Measurements from ENCODE around the gene ACBD4. TPM values are rescaled to one million over a fixed set of nuclear protein-coding genes. Genes with fewer than 3 reads are reported as not detected.
A peak's percentile ranks its signal among the peaks of the same experiment; 100 is the strongest.
"Not testable (repeated sequence)": the region's sequence is repeated elsewhere in the genome, so short reads cannot be mapped to it uniquely, and the experiment has no call there.

ACBD4 gene
- total RNA-seq, 2 donors from 2014 or later: 12.9 to 18.9 TPM

DNA sequence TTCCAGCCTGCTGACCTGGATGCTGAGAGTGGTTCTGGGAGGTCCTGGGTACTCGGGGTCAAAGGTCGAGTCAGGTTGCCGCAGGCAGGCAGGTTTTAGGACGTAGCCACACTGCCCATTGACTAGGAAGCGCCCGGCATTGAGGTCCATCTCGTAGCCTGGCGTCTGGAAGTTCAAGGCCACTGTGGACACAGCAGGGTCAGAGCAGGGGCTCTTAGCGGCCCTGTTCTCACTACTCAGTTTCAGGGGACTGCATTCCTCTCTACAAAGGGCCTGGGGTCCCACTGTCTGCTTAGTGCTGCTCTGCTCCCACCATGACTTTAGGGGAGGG, 22.1 kb upstream of the ACBD4 start:
- Mint-ChIP-seq H3K36me3 (no peaks in the 10 kb centered on the region), H3K27ac (no peak overlapping the region), H3K9me3 (no peaks in the 10 kb centered on the region)
- no peak for ATAC-seq
- no peak for DNase-seq (ENCODE audit: low spot score in 2 of 2)

DNA sequence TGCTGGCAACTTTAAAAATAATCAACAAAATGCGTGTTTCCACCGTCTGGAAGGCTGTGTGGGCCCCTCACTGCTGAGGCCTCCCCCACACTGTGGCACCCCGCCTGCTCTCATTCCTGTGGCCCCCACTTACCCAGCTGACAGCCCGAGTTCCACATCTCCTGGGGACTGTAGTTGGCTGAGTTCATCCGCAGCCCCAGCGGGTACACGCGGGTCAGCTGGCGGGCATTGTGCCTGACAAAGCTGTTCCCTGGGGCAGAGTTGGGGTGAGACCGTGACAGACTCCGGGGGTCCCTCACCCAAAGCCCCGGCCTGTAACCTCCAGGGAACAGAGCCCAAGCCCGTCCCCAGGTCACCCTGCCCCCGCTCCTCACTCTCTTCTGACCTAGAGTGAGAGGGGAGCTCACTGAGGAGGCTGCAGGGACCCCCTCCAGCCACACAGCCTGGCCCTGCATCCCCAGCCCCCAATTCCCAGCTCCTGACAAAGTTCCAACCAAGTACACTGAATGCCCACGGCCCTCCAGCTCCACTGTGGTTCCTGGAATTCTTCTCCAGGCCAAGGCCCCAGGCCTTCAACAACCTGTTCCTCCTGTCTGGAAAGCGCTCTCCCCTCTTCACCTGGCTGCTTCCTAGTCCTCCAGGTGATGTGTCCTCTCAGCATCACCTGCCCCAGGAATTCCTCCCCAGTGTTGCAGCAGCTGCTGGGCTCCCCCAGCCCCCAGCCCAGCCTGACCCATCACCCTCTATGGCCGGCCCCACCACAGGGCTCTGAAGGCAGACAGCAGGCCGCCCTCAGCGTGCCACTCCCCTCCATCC, 21.2 kb upstream of the ACBD4 start:
- Mint-ChIP-seq H3K36me3 (no peaks in the 10 kb centered on the region), H3K27ac (peak overlapping the region in 1 of 2 donors; percentile 44), H3K9me3 (no peaks in the 10 kb centered on the region)
- DNase-seq (ENCODE audit: low spot score in 2 of 2) (no peak), ATAC-seq (no peak)

DNA sequence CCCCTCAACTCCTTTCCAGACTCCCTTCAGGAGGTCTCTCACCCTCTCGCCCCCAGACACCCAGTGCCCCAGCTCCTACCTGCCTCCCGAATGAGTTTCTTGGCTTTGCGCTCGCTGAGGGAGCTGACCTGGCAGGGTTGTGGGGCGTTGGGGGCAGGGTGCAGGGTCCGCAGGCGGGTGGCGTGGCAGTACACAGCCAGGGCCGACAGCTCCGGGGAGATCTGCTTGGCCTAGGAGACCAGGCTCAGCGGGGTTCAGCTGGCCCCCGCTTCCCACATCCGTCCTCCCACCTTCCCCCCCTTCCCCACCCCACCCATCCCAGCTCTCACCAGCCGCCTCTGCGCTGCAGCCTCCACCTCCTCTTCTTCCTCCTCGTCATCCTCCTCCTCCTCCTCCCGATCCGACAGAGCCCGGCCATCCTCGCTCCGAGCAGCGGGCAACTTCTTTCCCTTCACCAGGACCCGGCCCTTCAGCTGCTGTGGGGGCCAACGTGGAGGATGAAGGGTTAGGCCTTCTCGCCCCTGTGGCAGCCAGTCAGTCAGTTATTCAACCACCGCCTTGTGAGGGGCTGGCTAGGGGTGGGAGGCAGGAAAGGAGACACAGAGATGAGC, 20.4 kb upstream of the ACBD4 start:
- no peaks in the 10 kb centered on the region for H3K36me3 Mint-ChIP-seq
- H3K9me3 Mint-ChIP-seq: no peaks in the 10 kb centered on the region
- DNase-seq (ENCODE audit: low spot score in 2 of 2) (no peak), ATAC-seq (no peak)
- H3K27ac Mint-ChIP-seq: no peak overlapping the region

DNA sequence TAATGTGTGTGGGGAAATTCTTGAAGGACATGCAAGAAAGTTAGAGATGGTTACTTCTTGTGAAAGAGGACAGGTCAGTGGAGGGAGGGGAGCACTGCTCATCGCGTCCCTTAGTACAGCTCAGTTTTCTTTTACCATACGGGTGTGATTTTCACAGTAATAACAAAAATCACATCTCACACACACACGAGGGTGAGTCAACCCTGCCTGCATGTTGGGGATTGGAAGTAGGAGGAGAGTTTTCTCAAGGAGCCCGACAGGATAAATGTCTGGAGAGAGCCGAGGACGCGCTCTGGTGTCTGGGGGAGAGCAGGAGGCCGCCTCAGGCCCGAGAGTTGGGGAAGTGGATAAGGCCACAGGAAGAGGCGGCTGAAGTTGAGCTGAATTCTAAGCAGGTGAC, 19.6 kb upstream of the ACBD4 start:
- Mint-ChIP-seq H3K9me3 (no peaks in the 10 kb centered on the region), H3K36me3 (no peaks in the 10 kb centered on the region), H3K27ac (no peak overlapping the region)
- DNase-seq (ENCODE audit: low spot score in 2 of 2): no peak
- ATAC-seq: no peak

DNA sequence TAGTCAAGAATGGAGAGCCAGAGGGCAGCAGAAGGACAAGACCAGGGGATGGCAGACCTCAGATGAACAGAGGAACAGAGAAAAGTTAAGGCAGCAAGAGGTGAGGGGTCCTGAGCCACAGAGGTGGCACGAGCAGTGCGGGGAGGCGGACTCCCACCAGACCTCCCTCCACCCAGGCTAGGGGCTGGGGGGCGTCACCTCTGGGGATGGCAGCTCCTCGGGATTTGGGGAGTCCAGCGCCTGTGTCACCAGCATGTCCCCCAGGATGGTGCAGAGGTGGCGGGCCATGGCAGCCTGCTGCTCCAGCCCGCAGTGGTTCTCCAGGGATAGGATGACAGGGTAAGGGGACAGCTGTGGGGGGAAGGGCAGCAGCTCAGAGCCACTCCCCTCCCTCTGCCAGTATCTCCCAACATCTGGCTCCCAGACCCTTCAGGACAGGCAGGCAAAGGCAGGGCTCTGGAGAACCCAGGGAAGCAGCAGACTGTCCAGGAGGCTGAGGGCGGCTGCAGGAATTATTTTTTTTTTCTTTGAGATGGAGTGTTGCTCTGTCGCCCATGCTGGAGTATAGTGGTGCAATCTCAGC, 19.0 kb upstream of the ACBD4 start:
- H3K36me3 Mint-ChIP-seq: no peaks in the 10 kb centered on the region
- ATAC-seq (no peak), DNase-seq (ENCODE audit: low spot score in 2 of 2) (no peak)
- no peak overlapping the region for H3K27ac Mint-ChIP-seq
- no peaks in the 10 kb centered on the region for H3K9me3 Mint-ChIP-seq

DNA sequence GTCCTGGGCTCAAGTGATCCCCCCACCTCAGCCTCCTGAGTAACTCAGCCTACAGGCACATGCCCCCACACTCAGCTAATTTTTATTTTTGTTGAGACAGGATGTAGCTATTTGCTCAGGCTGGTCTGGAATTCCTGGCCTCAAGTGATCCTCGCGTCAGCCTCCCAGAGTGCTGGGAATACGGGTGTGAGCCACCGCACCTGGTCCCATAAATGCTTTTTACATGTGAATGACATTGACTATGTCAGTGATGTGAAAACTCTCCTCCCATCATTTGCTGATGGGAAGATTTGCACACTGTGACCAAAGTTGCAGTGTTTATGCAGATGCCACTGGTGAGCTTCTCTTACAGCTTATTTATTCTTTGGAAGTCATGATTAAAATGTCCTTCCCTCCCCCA, 18.2 kb upstream of the ACBD4 start:
- DNase-seq (ENCODE audit: low spot score in 2 of 2): no peak
- no peaks in the 10 kb centered on the region for H3K36me3 Mint-ChIP-seq
- no peak overlapping the region for H3K27ac Mint-ChIP-seq
- no peak for ATAC-seq
- H3K9me3 Mint-ChIP-seq: no peaks in the 10 kb centered on the region

DNA sequence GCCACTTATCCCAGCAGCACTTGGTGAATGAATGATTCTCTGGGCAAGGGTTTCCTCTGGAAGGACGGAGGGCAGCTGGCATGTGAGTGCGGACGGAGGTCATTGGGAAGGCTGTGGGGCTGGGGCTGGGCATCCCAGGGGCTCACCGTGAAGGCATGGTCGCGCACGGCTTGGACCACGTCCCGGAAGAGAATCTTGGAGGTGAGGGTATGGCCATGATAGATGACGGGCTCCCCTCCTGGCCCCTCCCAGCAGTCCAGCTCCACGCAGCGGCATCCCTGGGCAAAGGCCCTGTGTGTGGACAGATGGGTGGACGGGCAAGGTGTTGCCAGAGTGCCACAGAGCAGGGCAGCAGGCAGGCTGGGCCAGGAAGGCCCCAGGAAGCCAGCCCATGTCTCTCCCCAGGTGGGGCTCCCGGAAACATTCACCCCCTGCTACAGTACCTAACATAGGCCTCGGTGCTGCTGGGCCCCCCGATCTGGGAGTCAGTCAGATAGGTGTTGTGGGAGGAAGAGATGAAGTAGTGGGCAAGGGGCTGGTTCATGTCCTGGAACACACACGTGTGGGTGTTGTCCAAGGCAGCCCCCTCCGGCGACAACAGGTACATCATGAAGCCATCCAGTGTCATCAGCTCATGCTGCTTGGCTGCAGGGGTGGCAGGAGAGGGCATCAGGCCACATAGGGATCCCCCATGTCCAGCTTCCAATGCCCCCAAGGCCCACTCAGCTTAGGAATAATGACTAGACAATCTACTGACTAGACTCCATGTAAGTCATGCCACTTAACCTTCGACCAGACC, 17.4 kb upstream of the ACBD4 start:
- DNase-seq (ENCODE audit: low spot score in 2 of 2): no peak
- no peaks in the 10 kb centered on the region for H3K36me3 Mint-ChIP-seq
- no peak for ATAC-seq

DNA sequence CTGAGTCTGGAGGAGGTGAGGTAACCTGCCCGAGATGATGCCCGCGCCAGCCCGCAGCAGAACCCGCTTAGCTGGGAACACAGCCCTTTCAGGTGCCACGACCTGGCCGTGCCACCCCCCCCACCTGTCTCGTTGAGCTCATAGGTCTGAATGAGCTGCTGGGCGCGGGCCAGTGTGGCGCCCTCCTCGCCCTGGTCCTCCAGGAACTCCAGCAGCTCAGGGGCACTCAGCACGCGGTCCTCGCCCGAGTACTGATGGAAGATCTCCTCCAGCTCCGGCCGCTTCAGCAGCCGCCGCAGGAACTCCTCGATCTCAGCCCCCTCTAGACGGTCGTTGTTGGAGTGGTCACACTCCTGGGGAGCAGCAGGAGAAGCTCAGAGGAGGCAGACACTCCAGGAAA, 16.8 kb upstream of the ACBD4 start:
- H3K9me3 Mint-ChIP-seq: no peaks in the 10 kb centered on the region
- no peak for DNase-seq (ENCODE audit: low spot score in 2 of 2)
- no peak overlapping the region for H3K27ac Mint-ChIP-seq
- no peaks in the 10 kb centered on the region for H3K36me3 Mint-ChIP-seq
- ATAC-seq: no peak

More for the DNA sequence above, 17.4 kb upstream of the ACBD4 start:
- Mint-ChIP-seq H3K9me3 (no peaks in the 10 kb centered on the region), H3K27ac (no peak overlapping the region)

DNA sequence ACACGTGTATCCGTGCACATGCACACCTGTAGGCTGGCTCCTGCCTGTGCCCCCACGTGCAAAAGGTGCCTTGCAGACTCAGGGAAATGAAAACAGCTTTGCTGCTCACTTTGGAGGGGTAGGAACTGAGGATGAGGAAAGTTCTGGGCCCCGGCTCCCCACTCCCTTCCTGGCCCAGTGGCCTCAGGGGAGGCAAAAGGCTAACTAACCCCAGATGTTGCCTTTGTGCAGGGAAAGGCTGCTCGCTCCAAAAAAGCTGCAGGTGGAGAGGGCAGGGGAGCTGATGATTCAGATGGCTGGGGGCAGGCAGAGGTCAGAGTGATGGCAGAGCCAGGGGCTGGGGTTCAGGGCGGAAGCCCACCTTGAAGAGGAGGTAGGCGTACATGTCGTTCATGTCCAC, 15.5 kb upstream of the ACBD4 start:
- Mint-ChIP-seq H3K27ac (no peak overlapping the region), H3K9me3 (no peaks in the 10 kb centered on the region), H3K36me3 (no peaks in the 10 kb centered on the region)
- no peak for DNase-seq (ENCODE audit: low spot score in 2 of 2)
- no peak for ATAC-seq

DNA sequence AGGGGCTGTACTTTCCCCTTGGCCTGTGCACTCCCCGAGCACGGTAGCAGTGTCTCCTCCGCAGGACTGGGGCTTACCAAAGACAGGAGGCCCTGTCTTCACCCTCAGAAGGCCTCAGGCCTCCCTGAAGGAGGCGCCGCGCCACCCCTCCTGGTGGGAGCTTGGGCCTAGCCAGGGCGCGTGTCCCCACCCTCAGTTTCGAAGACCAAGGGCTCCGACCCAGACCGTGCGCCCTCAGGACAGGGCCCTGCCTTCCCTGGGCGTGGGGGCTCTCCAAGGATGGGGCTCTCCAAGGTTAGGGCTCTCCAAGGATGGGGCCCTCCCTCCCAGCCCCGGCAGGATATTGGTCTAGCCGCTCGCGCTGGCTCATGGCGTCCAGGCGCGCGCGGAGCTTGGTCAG, 14.9 kb upstream of the ACBD4 start:
- no peaks in the 10 kb centered on the region for H3K9me3 Mint-ChIP-seq
- H3K36me3 Mint-ChIP-seq: no peaks in the 10 kb centered on the region
- no peak overlapping the region for H3K27ac Mint-ChIP-seq
- no peak for DNase-seq (ENCODE audit: low spot score in 2 of 2)
- no peak for ATAC-seq

DNA sequence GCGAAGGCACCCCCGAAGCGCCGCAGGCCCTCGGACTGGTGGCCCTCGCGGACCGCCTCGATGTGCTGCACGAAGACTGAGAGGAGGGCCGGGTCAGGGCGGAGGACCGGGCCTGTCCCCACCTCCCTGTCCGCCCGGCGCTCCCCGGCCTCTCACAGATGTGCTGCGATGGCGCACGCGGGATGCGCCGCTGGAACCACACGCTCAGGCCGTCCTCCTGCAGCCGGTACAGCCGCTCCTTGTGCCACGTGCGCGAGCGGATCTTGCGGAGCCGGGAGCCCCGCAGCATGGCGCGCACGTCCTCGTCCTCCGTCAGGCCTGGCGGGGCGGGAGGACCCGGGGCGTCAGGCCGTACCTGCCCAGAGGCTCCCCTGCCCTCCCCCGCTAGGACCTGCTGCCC, 14.4 kb upstream of the ACBD4 start:
- no peaks in the 10 kb centered on the region for H3K36me3 Mint-ChIP-seq
- no peak for DNase-seq (ENCODE audit: low spot score in 2 of 2)
- no peak for ATAC-seq
- no peaks in the 10 kb centered on the region for H3K9me3 Mint-ChIP-seq
- H3K27ac Mint-ChIP-seq: no peak overlapping the region

DNA sequence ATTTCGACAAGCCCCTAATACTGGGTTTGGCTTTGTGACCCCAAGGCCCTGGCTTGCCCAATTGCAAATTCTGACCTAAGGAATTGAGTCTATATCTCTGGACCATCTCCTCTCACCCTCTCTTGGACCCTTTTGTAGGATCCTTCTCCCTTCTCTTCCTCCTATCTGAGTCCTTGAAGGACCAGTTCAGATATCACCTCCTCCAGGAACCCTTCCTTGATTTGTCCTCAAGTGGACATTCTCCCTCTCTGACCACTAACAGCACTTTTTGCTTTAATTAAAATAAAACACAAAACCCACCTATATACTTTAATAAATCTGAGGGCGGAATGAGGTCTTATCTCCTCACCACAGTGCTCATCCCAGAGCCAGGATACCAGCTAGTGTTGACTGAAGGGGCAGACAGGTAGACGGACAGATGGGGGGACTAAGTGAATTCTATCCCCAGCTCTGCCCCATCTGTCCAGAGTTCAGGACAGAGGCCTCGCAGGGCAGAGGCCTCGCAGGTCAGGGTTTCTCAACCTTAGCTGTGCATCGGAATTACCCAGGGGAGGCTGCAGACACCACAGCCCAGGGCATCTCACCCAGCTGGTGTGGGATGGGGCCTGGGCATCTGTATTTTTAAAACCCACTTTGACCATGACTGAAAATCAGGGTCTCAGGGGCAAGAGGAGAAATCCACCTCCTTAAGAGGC, 12.3 kb upstream of the ACBD4 start:
- no peaks in the 10 kb centered on the region for H3K9me3 Mint-ChIP-seq
- ATAC-seq (no peak), DNase-seq (ENCODE audit: low spot score in 2 of 2) (no peak)
- H3K27ac Mint-ChIP-seq: no peak overlapping the region
- H3K36me3 Mint-ChIP-seq: no peaks in the 10 kb centered on the region

DNA sequence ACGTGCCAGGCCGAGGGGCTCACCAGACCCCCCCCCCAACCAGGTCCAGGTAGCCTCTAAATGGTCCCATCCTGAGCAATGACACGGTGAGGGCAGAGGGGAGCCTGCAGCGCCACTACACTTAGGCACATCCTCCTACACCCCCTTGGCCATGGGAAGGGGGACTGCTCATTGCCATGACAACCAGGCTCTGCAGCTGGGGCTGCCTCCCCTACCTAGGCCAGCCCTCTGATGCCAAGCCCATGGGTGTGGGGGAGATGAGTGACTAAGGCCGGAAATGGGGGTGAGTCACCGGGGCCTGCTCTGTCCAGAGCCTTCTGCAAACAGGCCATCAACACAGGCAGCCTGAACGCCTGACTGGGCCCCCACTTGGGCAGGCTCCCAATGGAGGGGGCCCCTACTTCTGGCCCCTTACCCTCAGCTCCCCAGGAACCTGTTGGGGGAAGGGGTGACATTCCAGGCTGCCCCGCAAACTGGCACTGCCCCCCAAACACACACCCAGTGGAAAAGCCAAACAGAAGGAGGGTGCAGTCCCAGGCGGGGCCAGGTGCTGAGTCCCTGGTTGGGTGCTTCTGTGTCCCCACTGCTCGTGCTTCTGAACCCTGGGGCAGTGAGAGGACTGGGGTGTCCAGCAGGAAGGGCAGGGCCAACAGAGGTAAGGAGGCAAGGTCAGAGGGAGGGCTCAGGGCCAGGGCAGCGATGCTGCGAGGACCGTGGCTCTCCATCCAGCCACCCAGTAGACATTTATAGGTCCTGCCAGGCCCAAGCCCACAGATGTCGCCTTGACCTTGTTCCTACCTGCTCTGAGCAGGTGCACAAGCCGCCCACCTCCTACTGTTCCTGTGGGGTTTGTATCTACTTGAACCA, 11.3 kb upstream of the ACBD4 start:
- DNase-seq (ENCODE audit: low spot score in 2 of 2) (no peak), ATAC-seq (peak; percentile 64 to 88)
- no peak overlapping the region for H3K27ac Mint-ChIP-seq
- no peaks in the 10 kb centered on the region for H3K36me3 Mint-ChIP-seq
- H3K9me3 Mint-ChIP-seq: no peaks in the 10 kb centered on the region

DNA sequence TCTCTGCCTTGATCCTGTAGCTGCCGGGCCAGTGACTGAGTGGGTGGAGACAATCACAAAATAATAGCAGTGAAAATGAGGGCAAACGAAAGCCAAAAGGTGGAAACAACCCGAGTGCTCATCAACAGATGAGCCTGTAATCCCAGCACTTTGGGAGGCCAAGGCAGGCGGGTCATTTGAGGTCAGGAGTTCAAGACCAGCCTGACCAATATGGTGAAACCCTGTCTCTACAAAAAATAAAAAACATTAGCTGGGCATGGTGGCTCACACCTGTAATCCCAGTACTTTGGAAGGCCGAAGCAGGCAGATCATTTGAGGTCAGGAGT, 10.7 kb upstream of the ACBD4 start:
- H3K27ac Mint-ChIP-seq; H3K9me3 Mint-ChIP-seq; DNase-seq (ENCODE audit: low spot score in 2 of 2); H3K36me3 Mint-ChIP-seq; ATAC-seq: not testable (repeated sequence)

DNA sequence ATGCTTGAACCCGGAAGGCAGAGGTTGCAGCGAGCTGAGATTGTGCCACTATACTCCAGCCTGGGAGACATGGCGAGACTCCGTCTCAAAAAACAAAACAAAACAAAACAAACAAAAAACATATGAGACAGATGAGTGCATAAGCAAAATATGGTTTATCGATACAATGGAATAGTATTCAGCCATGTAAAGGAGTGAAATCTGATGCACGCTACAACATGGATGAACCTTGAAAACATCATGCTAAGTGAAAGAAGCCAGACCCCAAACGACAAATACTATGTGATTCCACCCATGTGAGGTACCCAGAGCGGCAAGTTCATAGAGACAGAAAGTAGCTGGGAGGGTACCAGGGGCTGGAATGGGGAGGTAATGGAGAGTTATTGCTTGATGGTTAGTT, 10.0 kb upstream of the ACBD4 start:
- no peak for DNase-seq (ENCODE audit: low spot score in 2 of 2)
- H3K36me3 Mint-ChIP-seq: no peaks in the 10 kb centered on the region
- no peak for ATAC-seq
- no peaks in the 10 kb centered on the region for H3K9me3 Mint-ChIP-seq
- H3K27ac Mint-ChIP-seq: no peak overlapping the region

DNA sequence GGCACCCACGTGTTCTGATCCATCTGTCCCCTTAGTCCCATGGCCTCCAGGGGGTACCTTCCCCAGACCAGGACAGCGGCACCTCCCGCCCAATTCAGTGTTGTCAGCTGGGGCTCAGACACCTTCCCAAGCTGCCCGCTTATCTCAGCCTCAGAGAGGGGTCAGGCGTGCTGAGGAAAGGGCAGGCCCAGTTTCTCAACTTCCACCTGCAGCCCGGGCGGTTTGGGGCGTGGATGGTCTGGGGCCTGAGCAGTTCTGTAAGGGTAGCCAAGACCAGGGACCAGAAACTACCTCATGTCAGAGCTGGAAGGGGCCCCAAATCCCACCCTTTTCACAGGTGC, 8.3 kb upstream of the ACBD4 start:
- H3K9me3 Mint-ChIP-seq: no peaks in the 10 kb centered on the region
- H3K36me3 Mint-ChIP-seq: no peaks in the 10 kb centered on the region
- H3K27ac Mint-ChIP-seq: peak overlapping the region in 1 of 2 donors; percentile 77
- DNase-seq (ENCODE audit: low spot score in 2 of 2) (no peak), ATAC-seq (no peak)

Measured in activated naive CD4-positive, alpha-beta T cell treated with anti-CD3 and anti-CD28 coated beads, Interleukin-2, amount 50 U/mL, for 72 hours (primary cell).